Colonic mucosa (tissue), 4 donors: Measurements from ENCODE around the gene FAM168A. TPM values are rescaled to one million over a fixed set of nuclear protein-coding genes. Genes with fewer than 3 reads are reported as not detected.

Source experiments
- DNase-seq: peaks from one replicate; pipeline ENCODE4 v3.0.0-alpha.2; 2020
- H3K27ac ChIP-seq: fragments of 200-600 bp; one replicate; pipeline ENCODE4 v1.8.0; 2021
- H3K27me3 ChIP-seq: fragments of 200-600 bp; one replicate; pipeline ENCODE4 v1.8.0; 2021
- H3K36me3 ChIP-seq: fragments of 200-600 bp; one replicate; pipeline ENCODE4 v1.8.0; 2021
- H3K4me1 ChIP-seq: fragments of 200-600 bp; one replicate; pipeline ENCODE4 v1.8.0; 2021; ENCODE audit warnings: mild to moderate bottlenecking
- H3K4me3 ChIP-seq: fragments of 200-600 bp; one replicate; pipeline ENCODE4 v1.8.0; 2021
- H3K9ac ChIP-seq, 2 donors: one replicate each; pipeline ENCODE4 v1.7.0; 2013; ENCODE audit warnings: control low read depth in 2 of 2, low read depth in 2 of 2, low read length in 2 of 2
- H3K9me3 ChIP-seq: fragments of 200-600 bp; one replicate; pipeline ENCODE4 v1.8.0; 2021
- CTCF ChIP-seq: fragments of 200-600 bp; IDR thresholded peaks from one replicate; pipeline ENCODE4 v1.8.0; 2022; ENCODE audit warnings: antibody characterized with exemption, mild to moderate bottlenecking
- intact Hi-C: fragments of 100-400 bp; cut with DNase I; formaldehyde crosslinking; loops from one replicate; pipeline ENCODE4 v1.14.1; 2022
- total RNA-seq, 2 donors: library from RNA; stranded (reverse); fragmentation: NEBNext Ultra II Directional in 1 of 2; extraction: Animal tissue kit (Norgen Biotek cat#: 25700) in 1 of 2; gene quantifications; one replicate each; pipeline ENCODE4 v1.2.1, GENCODE V29; 2021
- donor health status: healthy.
- donor health status: DM: no; HTN: no; CAD: no.
- donor health status: DM: no; HTN: no; CAD: no.

Gene FAM168A
- total RNA-seq, 2 donors from 2014 or later, result 16.9 to 21.6 TPM

- no peak overlapping the region for H3K27ac ChIP-seq
- H3K9ac ChIP-seq, result no peak overlapping the region
- H3K9me3 ChIP-seq, result no peaks in the 10 kb centered on the region
- H3K4me1 ChIP-seq, result no peaks in the 10 kb centered on the region
- DNase-seq, result no peak
- intact Hi-C loops, result no loop called here
- TF ChIP-seq CTCF, result no peak
- no peak overlapping the region for H3K4me3 ChIP-seq
- H3K27me3 ChIP-seq, result no peaks in the 10 kb centered on the region
- no peaks in the 10 kb centered on the region for H3K36me3 ChIP-seq
These were observed 215.7 kb downstream of the FAM168A start for GRCh38 chr11:73382183-73382582.

- Histone ChIP-seq H3K9ac (no peak overlapping the region), H3K4me1 (no peaks in the 10 kb centered on the region), H3K27me3 (no peaks in the 10 kb centered on the region), H3K27ac (no peak overlapping the region), H3K9me3 (no peaks in the 10 kb centered on the region), H3K36me3 (no peaks in the 10 kb centered on the region), H3K4me3 (no peak overlapping the region)
- TF ChIP-seq CTCF, result no peak
- intact Hi-C loops, result no loop called here
- DNase-seq, result no peak
These were observed 216.3 kb downstream of the FAM168A start for GRCh38 chr11:73381589-73381988.

GRCh38 chr11:73380897-73381410, 217.0 kb downstream of the FAM168A start:
- TF ChIP-seq CTCF, result no peak
- no peaks in the 10 kb centered on the region for H3K9me3 ChIP-seq
- no peaks in the 10 kb centered on the region for H3K27me3 ChIP-seq
- no peaks in the 10 kb centered on the region for H3K4me1 ChIP-seq
- no peak overlapping the region for H3K4me3 ChIP-seq
- H3K36me3 ChIP-seq, result no peaks in the 10 kb centered on the region
- H3K9ac ChIP-seq, result peak overlapping the region in 1 of 2 donors; percentile 3
- intact Hi-C loops, result no loop called here
- H3K27ac ChIP-seq, result no peak overlapping the region
- no peak for DNase-seq

GRCh38 chr11:73380331-73380730, 217.6 kb downstream of the FAM168A start:
- intact Hi-C loops, result no loop called here
- no peaks in the 10 kb centered on the region for H3K27me3 ChIP-seq
- H3K9me3 ChIP-seq, result no peaks in the 10 kb centered on the region
- no peaks in the 10 kb centered on the region for H3K36me3 ChIP-seq
- no peak overlapping the region for H3K27ac ChIP-seq
- TF ChIP-seq CTCF, result no peak
- H3K4me3 ChIP-seq, result no peak overlapping the region
- no peak for DNase-seq
- peak overlapping the region in 1 of 2 donors; percentile 3 for H3K9ac ChIP-seq
- no peaks in the 10 kb centered on the region for H3K4me1 ChIP-seq

GRCh38 chr11:73379189-73379880, 218.6 kb downstream of the FAM168A start:
- no peak overlapping the region for H3K27ac ChIP-seq
- H3K4me1 ChIP-seq, result no peaks in the 10 kb centered on the region

More at GRCh38 chr11:73379189-73379880, 218.6 kb downstream of the FAM168A start:
- Histone ChIP-seq H3K27me3 (no peaks in the 10 kb centered on the region), H3K9me3 (no peaks in the 10 kb centered on the region), H3K9ac (peak overlapping the region; percentile 12 to 15), H3K36me3 (no peaks in the 10 kb centered on the region), H3K4me3 (no peak overlapping the region)
- intact Hi-C loops, result no loop called here
- no peak for TF ChIP-seq CTCF
- peak; percentile 34 for DNase-seq
